SU-DHL-6 (cell line): ENCODE results near the gene SPDEF.

Experiments used
- H2AFZ ChIP-seq: fragments of 200-600 bp; sonication (generic); 2 replicates; pipeline ENCODE4 v1.6.1; 2014; ENCODE audit warnings: low read depth, mild to moderate bottlenecking, moderate library complexity, mixed read lengths, antibody characterized with exemption, low read length; ENCODE audit not compliant: severe bottlenecking
- H3F3A ChIP-seq: fragments of 200-600 bp; shearing (Covaris generic); 2 replicates; pipeline ENCODE4 v1.6.0; 2016; ENCODE audit warnings: antibody characterized with exemption, mild to moderate bottlenecking; ENCODE audit not compliant: insufficient read depth
- H3K27ac ChIP-seq: fragments of 200-600 bp; sonication (generic); 2 replicates; pipeline ENCODE4 v1.5.1; 2016; ENCODE audit warnings: low read depth, mild to moderate bottlenecking, low read length, moderate library complexity, mixed read lengths
- H3K27me3 ChIP-seq: fragments of 200-600 bp; sonication (generic), shearing (Covaris generic); 2 replicates; pipeline ENCODE4 v1.6.0; 2014; ENCODE audit warnings: mild to moderate bottlenecking, low read length
- H3K36me3 ChIP-seq: fragments of 200-600 bp; sonication (generic); 2 replicates; pipeline ENCODE4 v1.6.1; 2014; ENCODE audit warnings: mild to moderate bottlenecking, low read length, mixed read lengths
- H3K4me2 ChIP-seq: fragments of 300-600, 200-600 bp; shearing (Covaris generic), sonication (generic); 2 replicates; pipeline ENCODE4 v1.6.0; 2014; ENCODE audit warnings: low read length, low read depth, mild to moderate bottlenecking; ENCODE audit not compliant: poor library complexity, severe bottlenecking
- H3K4me3 ChIP-seq: fragments of 200-600 bp; sonication (generic); 2 replicates; pipeline ENCODE4 v1.5.1; 2014; ENCODE audit warnings: antibody characterized with exemption, low read length, mild to moderate bottlenecking, mixed read lengths; ENCODE audit not compliant: insufficient read depth, poor library complexity, severe bottlenecking
- H3K79me2 ChIP-seq: fragments of 200-600 bp; sonication (generic); 2 replicates; pipeline ENCODE4 v1.6.1; 2014; ENCODE audit warnings: mild to moderate bottlenecking, low read length, moderate library complexity; ENCODE audit not compliant: insufficient read depth
- H3K9ac ChIP-seq: fragments of 200-600 bp; sonication (generic); 2 replicates; pipeline ENCODE4 v1.7.0; 2014; ENCODE audit warnings: mild to moderate bottlenecking, low read length
- H3K9me2 ChIP-seq: fragments of 200-600 bp; sonication (generic); replicated peaks from 2 replicates; pipeline ENCODE4 v1.6.1; 2014; ENCODE audit warnings: low read length; ENCODE audit not compliant: insufficient read depth
- H3K9me3 ChIP-seq: fragments of 200-600 bp; sonication (generic); 2 replicates; pipeline ENCODE4 v1.6.1; 2014; ENCODE audit warnings: low read length, mixed read lengths; ENCODE audit not compliant: insufficient read depth
- H4K20me1 ChIP-seq: fragments of 200-600 bp; sonication (generic); 2 replicates; pipeline ENCODE4 v1.6.1; 2014; ENCODE audit warnings: low read depth, mild to moderate bottlenecking, antibody characterized with exemption, low read length, moderate library complexity, mixed read lengths
- EZH2phosphoT487 ChIP-seq: fragments of 200-600 bp; sonication (generic), shearing (Covaris generic); conservative IDR thresholded peaks from 2 replicates; pipeline ENCODE4 v1.6.1; 2018; ENCODE audit warnings: mild to moderate bottlenecking, antibody characterized with exemption, low read length, moderate library complexity, mixed read lengths
- TF ChIP-seq, protein P1 (sequence below): fragments of 200-600 bp; sonication (generic); IDR thresholded peaks from one replicate; pipeline ENCODE4 v1.5.1; 2017; ENCODE audit warnings: antibody characterized with exemption, mild to moderate bottlenecking, low read length, moderate library complexity; ENCODE audit not compliant: insufficient read depth, poor library complexity, severe bottlenecking

The SPDEF gene

DNA sequence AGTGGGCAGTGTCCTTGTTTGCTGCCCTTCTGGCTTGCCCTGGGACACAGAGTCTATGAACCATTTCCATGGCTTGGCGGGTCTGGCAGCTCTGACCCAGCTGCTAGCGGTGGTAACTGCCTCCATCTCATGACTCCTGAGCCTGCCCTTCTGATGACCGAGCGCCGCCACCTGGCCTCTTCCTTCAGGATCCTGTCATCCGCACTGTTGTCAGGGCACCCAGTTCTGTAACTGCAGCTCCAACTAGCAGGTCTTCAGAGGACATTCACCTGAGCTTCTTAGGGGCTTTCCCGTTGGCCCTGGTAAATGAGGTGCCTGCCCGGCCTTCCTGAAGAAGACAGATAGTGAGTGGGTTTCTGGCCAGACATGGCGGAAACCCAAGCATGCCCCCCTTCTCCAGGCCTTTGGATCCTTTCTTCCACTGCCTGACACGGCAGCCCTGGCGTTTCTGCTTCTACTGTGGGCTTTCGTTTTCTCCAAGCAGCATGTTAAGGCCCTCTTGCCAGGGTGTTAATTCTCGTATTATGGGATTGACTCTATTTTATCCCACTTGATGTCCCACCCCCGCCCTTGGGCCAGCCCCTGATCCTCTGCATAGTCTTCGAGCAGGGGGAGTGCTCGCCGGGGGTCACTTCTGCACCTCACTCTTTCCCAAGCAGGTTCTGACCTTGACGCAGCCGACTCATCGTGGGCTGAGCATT is 65.6 kb downstream of the SPDEF start:
- no peak overlapping the region for H3K4me3 ChIP-seq

DNA sequence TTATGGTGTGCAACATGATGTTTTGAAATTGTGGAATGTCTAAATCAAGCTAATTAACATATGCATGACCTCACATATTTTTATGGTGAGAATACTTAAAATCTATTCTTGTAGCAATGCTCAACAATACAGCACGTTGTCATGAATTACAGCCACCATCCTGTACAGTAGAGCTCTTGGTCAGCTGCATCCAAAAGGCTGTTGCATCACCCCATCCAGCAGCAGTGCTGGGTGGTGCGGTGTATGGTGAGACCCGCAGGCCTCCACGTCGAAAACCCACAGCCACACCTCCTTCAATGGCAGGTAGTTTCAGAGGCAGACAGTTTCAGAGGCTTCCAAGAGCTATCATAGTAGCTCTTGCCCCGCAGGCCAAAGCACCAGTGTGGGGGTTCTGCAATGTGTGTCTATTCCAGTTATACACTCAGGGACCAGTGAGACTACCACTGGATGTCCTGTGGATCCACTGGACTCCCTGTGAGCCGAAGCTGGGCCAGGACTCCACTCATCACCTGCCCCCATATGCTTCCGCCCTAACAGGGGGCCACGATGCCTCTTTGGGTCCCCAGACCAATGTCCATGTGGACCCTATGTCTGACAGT is 66.8 kb downstream of the SPDEF start:
- Histone ChIP-seq H2AFZ (no peak overlapping the region), H3F3A (peaks cover 15% of the 10 kb centered on the region), H3K9ac (no peak overlapping the region), H3K4me3 (no peak overlapping the region), H3K9me3 (no peaks in the 10 kb centered on the region), H3K27me3 (no peaks in the 10 kb centered on the region), H3K36me3 (no peaks in the 10 kb centered on the region), H4K20me1 (no peaks in the 10 kb centered on the region), H3K27ac (no peak overlapping the region), H3K4me2 (no peak overlapping the region), H3K79me2 (no peaks in the 10 kb centered on the region), H3K9me2 (no peaks in the 10 kb centered on the region)
- TF ChIP-seq, protein P1, sequence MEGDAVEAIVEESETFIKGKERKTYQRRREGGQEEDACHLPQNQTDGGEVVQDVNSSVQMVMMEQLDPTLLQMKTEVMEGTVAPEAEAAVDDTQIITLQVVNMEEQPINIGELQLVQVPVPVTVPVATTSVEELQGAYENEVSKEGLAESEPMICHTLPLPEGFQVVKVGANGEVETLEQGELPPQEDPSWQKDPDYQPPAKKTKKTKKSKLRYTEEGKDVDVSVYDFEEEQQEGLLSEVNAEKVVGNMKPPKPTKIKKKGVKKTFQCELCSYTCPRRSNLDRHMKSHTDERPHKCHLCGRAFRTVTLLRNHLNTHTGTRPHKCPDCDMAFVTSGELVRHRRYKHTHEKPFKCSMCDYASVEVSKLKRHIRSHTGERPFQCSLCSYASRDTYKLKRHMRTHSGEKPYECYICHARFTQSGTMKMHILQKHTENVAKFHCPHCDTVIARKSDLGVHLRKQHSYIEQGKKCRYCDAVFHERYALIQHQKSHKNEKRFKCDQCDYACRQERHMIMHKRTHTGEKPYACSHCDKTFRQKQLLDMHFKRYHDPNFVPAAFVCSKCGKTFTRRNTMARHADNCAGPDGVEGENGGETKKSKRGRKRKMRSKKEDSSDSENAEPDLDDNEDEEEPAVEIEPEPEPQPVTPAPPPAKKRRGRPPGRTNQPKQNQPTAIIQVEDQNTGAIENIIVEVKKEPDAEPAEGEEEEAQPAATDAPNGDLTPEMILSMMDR = no peak
- TF ChIP-seq EZH2phosphoT487 = no peak

More for the DNA sequence above, 65.6 kb downstream of the SPDEF start:
- Histone ChIP-seq H3F3A (0 out of 2 replicates have a peak, but pooled peaks cover 3% of the 10 kb centered on the region), H3K9me2 (no peaks in the 10 kb centered on the region), H3K9ac (no peak overlapping the region), H3K79me2 (no peaks in the 10 kb centered on the region), H3K27ac (no peak overlapping the region), H3K9me3 (no peaks in the 10 kb centered on the region), H2AFZ (no peak overlapping the region), H3K27me3 (no peaks in the 10 kb centered on the region), H3K4me2 (no peak overlapping the region), H4K20me1 (no peaks in the 10 kb centered on the region), H3K36me3 (no peaks in the 10 kb centered on the region)
- TF ChIP-seq EZH2phosphoT487 = no peak
- TF ChIP-seq, protein P1 = no peak
